Kidney epithelial cell (primary cell): ENCODE measurements around the gene UBE2I. TPM values are rescaled to one million over a fixed set of nuclear protein-coding genes. Genes with fewer than 3 reads are reported as not detected.

Experiments
- DNase-seq: peaks from one replicate; pipeline ENCODE4 v3.0.0-alpha.2; 2010; ENCODE audit warnings: low read depth
- H3K27me3 ChIP-seq: 2 replicates; pipeline ENCODE4 v1.6.0; 2011; ENCODE audit warnings: low read length; ENCODE audit not compliant: control insufficient read depth, insufficient read depth
- H3K36me3 ChIP-seq: 2 replicates; pipeline ENCODE4 v1.5.1; 2011; ENCODE audit warnings: low read length; ENCODE audit not compliant: control insufficient read depth, insufficient read depth
- H3K4me3 ChIP-seq: 2 replicates; pipeline ENCODE4 v1.5.1; 2011; ENCODE audit warnings: low read depth, mild to moderate bottlenecking, control low read depth, low read length
- total RNA-seq: library from RNA; depleted of rRNA; stranded (reverse); fragments of >200 nt; gene quantifications from 2 replicates; pipeline ENCODE4 v1.2.3, GENCODE V29; 2015
- TF ChIP-seq, protein P1 (sequence below): IDR thresholded peaks from 2 replicates; pipeline ENCODE4 v1.5.1; 2011; ENCODE audit warnings: mild to moderate bottlenecking, moderate library complexity, low read length, control low read depth, inconsistent platforms; ENCODE audit not compliant: insufficient read depth, poor library complexity, severe bottlenecking

The UBE2I gene
- total RNA-seq, 1 donor from 2014 or later, result 139 TPM

DNA sequence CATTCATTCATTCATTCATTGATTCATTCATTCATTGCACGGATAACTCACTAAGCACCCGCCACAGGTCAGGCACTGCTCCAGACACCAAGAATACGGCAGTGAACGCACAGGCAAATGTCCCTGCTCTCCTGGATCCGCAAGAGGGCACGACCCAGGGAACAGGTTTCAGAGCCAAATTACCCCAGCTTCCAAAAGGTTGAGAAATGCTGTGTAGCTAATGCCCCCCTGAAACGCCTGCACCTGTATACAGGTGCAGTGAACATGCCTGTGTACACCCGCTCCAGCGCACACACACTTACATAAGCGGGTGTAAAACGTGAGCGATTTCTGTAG lies 9.6 kb upstream of the UBE2I start:
- Histone ChIP-seq H3K27me3 (peaks cover 10% of the 10 kb centered on the region), H3K4me3 (no peak overlapping the region), H3K36me3 (no peaks in the 10 kb centered on the region)
- DNase-seq, result no peak
- TF ChIP-seq, protein P1, sequence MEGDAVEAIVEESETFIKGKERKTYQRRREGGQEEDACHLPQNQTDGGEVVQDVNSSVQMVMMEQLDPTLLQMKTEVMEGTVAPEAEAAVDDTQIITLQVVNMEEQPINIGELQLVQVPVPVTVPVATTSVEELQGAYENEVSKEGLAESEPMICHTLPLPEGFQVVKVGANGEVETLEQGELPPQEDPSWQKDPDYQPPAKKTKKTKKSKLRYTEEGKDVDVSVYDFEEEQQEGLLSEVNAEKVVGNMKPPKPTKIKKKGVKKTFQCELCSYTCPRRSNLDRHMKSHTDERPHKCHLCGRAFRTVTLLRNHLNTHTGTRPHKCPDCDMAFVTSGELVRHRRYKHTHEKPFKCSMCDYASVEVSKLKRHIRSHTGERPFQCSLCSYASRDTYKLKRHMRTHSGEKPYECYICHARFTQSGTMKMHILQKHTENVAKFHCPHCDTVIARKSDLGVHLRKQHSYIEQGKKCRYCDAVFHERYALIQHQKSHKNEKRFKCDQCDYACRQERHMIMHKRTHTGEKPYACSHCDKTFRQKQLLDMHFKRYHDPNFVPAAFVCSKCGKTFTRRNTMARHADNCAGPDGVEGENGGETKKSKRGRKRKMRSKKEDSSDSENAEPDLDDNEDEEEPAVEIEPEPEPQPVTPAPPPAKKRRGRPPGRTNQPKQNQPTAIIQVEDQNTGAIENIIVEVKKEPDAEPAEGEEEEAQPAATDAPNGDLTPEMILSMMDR, result no peak

DNA sequence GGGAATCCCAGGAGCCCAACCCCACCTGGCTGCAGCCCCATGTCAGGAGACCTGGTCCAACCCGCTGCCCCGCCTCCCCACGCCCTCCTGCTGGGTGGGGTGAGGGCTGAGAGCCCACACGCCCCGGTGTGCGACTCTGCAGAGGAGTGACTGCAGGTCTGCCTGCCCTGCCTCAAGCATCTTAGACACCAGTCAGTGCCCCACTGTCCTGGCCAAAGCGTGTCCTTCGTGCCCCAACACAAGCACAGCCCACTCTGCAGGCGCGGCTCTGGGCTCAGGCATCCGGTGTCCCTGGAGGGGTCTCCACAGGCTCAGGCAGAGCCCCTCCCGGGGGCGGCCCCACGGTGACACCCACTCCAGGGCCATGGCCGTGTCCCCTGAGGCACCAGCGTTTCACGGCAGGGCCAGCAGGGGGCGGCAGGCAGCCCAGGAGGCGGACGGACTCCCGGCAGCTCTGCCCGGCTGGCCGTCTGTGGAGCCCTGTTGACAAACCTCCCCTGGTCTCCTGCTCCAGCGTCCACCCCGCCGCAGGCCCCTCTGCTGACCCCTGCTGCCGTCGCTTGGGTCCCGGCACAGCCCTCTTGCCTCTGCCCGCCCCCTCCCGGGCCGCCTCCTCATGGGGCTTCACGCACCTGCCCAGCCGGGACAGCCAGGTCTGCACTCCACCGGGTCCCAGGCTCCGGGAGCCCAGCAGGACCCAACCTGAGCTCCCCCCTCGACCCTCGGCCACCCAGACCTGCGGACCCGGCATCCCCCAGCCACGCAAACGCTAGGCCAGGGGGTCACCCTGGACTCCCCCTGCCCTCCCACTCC lies 8.6 kb upstream of the UBE2I start:
- Histone ChIP-seq H3K4me3 (no peak overlapping the region), H3K27me3 (peaks cover 10% of the 10 kb centered on the region), H3K36me3 (no peaks in the 10 kb centered on the region)
- no peak for DNase-seq
- TF ChIP-seq, protein P1, result peak; percentile 69

DNA sequence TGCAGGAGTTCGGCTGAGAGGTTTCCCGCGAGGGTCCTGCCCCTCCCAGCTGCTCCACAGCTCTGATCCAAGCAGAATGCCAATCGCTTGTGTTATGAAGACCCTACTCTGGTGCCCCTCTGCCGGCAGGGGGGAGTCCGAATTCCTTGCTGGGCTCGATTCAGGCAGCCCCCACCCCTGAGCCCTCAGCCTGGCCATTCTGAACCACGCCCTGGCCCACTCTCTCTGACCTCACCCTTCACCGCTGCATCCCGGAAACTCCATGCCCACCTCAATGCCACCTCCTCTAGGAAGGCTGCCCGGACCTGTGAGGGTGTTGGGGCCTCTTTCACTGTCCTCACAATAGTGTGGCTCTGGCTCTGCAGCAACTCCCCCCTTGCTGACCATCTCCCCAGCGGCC lies 7.9 kb upstream of the UBE2I start:
- Histone ChIP-seq H3K36me3 (no peaks in the 10 kb centered on the region), H3K4me3 (no peak overlapping the region), H3K27me3 (peaks cover 10% of the 10 kb centered on the region)
- DNase-seq, result no peak
- TF ChIP-seq, protein P1, result no peak

DNA sequence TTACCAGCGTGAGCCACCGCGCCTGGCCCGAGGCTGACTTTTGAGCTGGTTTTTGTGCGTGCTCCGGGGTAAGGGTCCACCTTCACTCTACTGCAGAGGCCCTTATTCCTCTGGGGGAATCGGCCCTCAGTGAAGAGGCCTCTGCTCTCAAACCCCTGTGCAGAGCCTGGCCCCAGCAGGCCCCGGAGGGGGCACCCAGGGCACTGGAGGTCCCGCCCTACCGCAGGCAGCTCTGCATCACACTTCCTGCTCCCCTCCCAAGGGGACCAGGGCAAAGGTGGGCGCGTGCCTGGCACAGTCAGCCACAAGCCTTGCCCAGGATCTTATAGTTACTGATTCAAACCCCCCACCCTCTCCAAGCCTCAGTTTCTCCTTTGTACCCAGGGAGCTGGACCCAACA lies 3.6 kb upstream of the UBE2I start:
- DNase-seq, result no peak
- TF ChIP-seq, protein P1, result no peak
- H3K4me3 ChIP-seq, result no peak overlapping the region
- H3K27me3 ChIP-seq, result peaks cover 3% of the 10 kb centered on the region
- no peaks in the 10 kb centered on the region for H3K36me3 ChIP-seq

DNA sequence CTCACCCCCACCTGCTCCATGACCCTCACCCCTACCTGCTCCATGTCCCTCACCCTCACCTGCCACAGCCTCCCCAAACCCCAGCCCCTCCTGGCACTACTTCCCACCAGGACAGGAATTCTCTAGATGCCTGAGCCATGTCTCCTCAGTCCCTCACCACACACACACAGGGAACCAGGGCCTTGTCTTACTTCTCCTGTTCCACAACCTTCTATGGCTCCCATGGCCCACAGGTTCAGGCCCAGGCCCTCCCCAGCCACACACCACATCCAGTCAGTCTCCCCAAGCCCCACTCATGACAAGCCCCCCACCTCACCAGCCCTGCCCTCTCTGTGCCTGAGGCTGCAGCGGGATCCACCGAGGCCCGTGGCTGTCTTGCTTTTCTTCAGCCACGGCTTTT lies 3.1 kb upstream of the UBE2I start:
- Histone ChIP-seq H3K36me3 (no peaks in the 10 kb centered on the region), H3K4me3 (no peak overlapping the region), H3K27me3 (no peaks in the 10 kb centered on the region)
- DNase-seq, result no peak
- TF ChIP-seq, protein P1, result no peak
